DLD1 (cell line): ENCODE measurements around the gene SOWAHB.
"Not testable (repeated sequence)": the region's sequence is repeated elsewhere in the genome, so short reads cannot be mapped to it uniquely, and the experiment has no call there.

Experiments used
- in situ Hi-C: cut with HindIII; loops from 2 replicates; pipeline ENCODE4 v1.10.0; 2017; ENCODE audit warnings: low sequenced_read_pairs

The SOWAHB gene

GRCh38 chr4:76896048-76896447 is 1.9 kb downstream of the SOWAHB start:
- in situ Hi-C loops = no loop called here

GRCh38 chr4:76895619-76896018 is 2.3 kb downstream of the SOWAHB start:
- in situ Hi-C loops = no loop called here

GRCh38 chr4:76894537-76895255 is 3.2 kb downstream of the SOWAHB start:
- in situ Hi-C loops = loop anchor here (5.0 kb wide), 1 partner anchor 42 kb away; no protein-coding TSS in a partner anchor

- in situ Hi-C loops = loop anchor here (5.0 kb wide), 1 partner anchor 40 kb away; no protein-coding TSS in a partner anchor
Observed at GRCh38 chr4:76892601-76893000, 5.3 kb downstream of the SOWAHB start.

- in situ Hi-C loops = loop anchor here (5.0 kb wide), 1 partner anchor 40 kb away; no protein-coding TSS in a partner anchor
Observed at GRCh38 chr4:76892001-76892400, 5.9 kb downstream of the SOWAHB start.

- in situ Hi-C loops = no loop called here
Observed at GRCh38 chr4:76886848-76887441, 11.0 kb downstream of the SOWAHB start.

GRCh38 chr4:76886214-76886613 is 11.7 kb downstream of the SOWAHB start:
- in situ Hi-C loops = no loop called here

- in situ Hi-C loops = no loop called here
Observed at GRCh38 chr4:76883147-76883546, 14.8 kb downstream of the SOWAHB start.

GRCh38 chr4:76882630-76883029 is 15.3 kb downstream of the SOWAHB start:
- in situ Hi-C loops = no loop called here

GRCh38 chr4:76881375-76881774 is 16.6 kb downstream of the SOWAHB start:
- in situ Hi-C loops = no loop called here

- in situ Hi-C loops = no loop called here
Observed at GRCh38 chr4:76879731-76880364, 18.1 kb downstream of the SOWAHB start.

- in situ Hi-C loops = not testable (repeated sequence)
Observed at GRCh38 chr4:76878641-76879165, 19.2 kb downstream of the SOWAHB start.

- in situ Hi-C loops = no loop called here
Observed at GRCh38 chr4:76874176-76874575, 23.8 kb downstream of the SOWAHB start.

GRCh38 chr4:76873495-76873894 is 24.4 kb downstream of the SOWAHB start:
- in situ Hi-C loops = no loop called here

GRCh38 chr4:76872556-76872955 is 25.4 kb downstream of the SOWAHB start:
- in situ Hi-C loops = no loop called here

GRCh38 chr4:76868780-76869179 is 29.2 kb downstream of the SOWAHB start:
- in situ Hi-C loops = not testable (repeated sequence)

- in situ Hi-C loops = no loop called here
Observed at GRCh38 chr4:76867880-76868655, 29.9 kb downstream of the SOWAHB start.

- in situ Hi-C loops = no loop called here
Observed at GRCh38 chr4:76867377-76867776, 30.6 kb downstream of the SOWAHB start.

GRCh38 chr4:76866641-76867040 is 31.3 kb downstream of the SOWAHB start:
- in situ Hi-C loops = no loop called here

GRCh38 chr4:76858319-76858718 is 39.6 kb downstream of the SOWAHB start:
- in situ Hi-C loops = no loop called here

- in situ Hi-C loops = no loop called here
Observed at GRCh38 chr4:76857074-76857409, 40.9 kb downstream of the SOWAHB start.
